ENCODE data around the gene AGPAT3.

The AGPAT3 gene

DNA sequence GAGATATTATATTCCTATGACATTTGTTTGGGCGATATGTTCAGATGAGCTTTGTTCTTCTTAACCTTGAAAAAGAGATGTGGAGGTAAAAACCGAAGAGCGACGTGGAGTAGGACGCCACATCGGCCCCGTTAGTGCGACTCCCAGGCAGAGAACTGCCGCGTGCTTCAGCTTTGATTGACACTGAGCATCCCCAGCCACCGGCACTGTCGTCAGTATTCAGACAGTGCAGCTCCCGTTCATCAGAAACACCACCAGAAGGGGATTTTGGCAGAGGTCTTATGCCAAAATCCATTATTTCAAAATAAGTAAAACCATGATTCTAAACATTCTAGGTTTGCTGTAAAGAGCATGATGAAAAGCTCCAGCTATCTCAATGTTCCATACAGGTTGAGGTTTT, 66.5 kb downstream of the AGPAT3 start:
- ATAC-seq (ENCODE audit: low read depth) = no peak
- H3K4me1 ChIP-seq (ENCODE audit: insufficient read depth, poor library complexity, severe bottlenecking) = no peaks in the 10 kb centered on the region
- no peak for DNase-seq (ENCODE audit: low spot score)
- TF ChIP-seq CTCF (IDR thresholded peaks at IDR 0.05; ENCODE audit: poor library complexity, severe bottlenecking) = no peak
- H3K36me3 ChIP-seq (ENCODE audit: low read depth) = no peaks in the 10 kb centered on the region
- H3K27me3 ChIP-seq (ENCODE audit: insufficient read depth, poor library complexity, severe bottlenecking) = no peaks in the 10 kb centered on the region
- H3K4me3 ChIP-seq (ENCODE audit: severe bottlenecking) = no peak overlapping the region
- no peak overlapping the region for H3K27ac ChIP-seq (ENCODE audit: poor library complexity, severe bottlenecking)
- H3K9me3 ChIP-seq (ENCODE audit: severe bottlenecking) = no peaks in the 10 kb centered on the region

- Histone ChIP-seq H3K4me3 (ENCODE audit: severe bottlenecking) (no peak overlapping the region), H3K27ac (ENCODE audit: poor library complexity, severe bottlenecking) (no peak overlapping the region), H3K36me3 (ENCODE audit: low read depth) (no peaks in the 10 kb centered on the region), H3K27me3 (ENCODE audit: insufficient read depth, poor library complexity, severe bottlenecking) (no peaks in the 10 kb centered on the region), H3K4me1 (ENCODE audit: insufficient read depth, poor library complexity, severe bottlenecking) (no peaks in the 10 kb centered on the region), H3K9me3 (ENCODE audit: severe bottlenecking) (no peaks in the 10 kb centered on the region)
- TF ChIP-seq CTCF (IDR thresholded peaks at IDR 0.05; ENCODE audit: poor library complexity, severe bottlenecking) = no peak
- no peak for ATAC-seq (ENCODE audit: low read depth)
- DNase-seq (ENCODE audit: low spot score) = no peak
Observed at GRCh38 chr21:43932005-43932404, 67.0 kb downstream of the AGPAT3 start.

- ATAC-seq (ENCODE audit: low read depth) = no peak
- no peak overlapping the region for H3K27ac ChIP-seq (ENCODE audit: poor library complexity, severe bottlenecking)
- TF ChIP-seq CTCF (IDR thresholded peaks at IDR 0.05; ENCODE audit: poor library complexity, severe bottlenecking) = no peak
- no peaks in the 10 kb centered on the region for H3K4me1 ChIP-seq (ENCODE audit: insufficient read depth, poor library complexity, severe bottlenecking)
- no peak overlapping the region for H3K4me3 ChIP-seq (ENCODE audit: severe bottlenecking)
- no peaks in the 10 kb centered on the region for H3K36me3 ChIP-seq (ENCODE audit: low read depth)
- no peaks in the 10 kb centered on the region for H3K27me3 ChIP-seq (ENCODE audit: insufficient read depth, poor library complexity, severe bottlenecking)
- DNase-seq (ENCODE audit: low spot score) = no peak
- H3K9me3 ChIP-seq (ENCODE audit: severe bottlenecking) = no peaks in the 10 kb centered on the region
Observed at GRCh38 chr21:43933199-43933598, 68.2 kb downstream of the AGPAT3 start.

GRCh38 chr21:43933680-43934079, 68.7 kb downstream of the AGPAT3 start:
- no peaks in the 10 kb centered on the region for H3K9me3 ChIP-seq (ENCODE audit: severe bottlenecking)
- no peak for DNase-seq (ENCODE audit: low spot score)
- no peak overlapping the region for H3K4me3 ChIP-seq (ENCODE audit: severe bottlenecking)
- TF ChIP-seq CTCF (IDR thresholded peaks at IDR 0.05; ENCODE audit: poor library complexity, severe bottlenecking) = no peak
- no peaks in the 10 kb centered on the region for H3K27me3 ChIP-seq (ENCODE audit: insufficient read depth, poor library complexity, severe bottlenecking)
- H3K36me3 ChIP-seq (ENCODE audit: low read depth) = no peaks in the 10 kb centered on the region
- no peak for ATAC-seq (ENCODE audit: low read depth)
- no peaks in the 10 kb centered on the region for H3K4me1 ChIP-seq (ENCODE audit: insufficient read depth, poor library complexity, severe bottlenecking)
- H3K27ac ChIP-seq (ENCODE audit: poor library complexity, severe bottlenecking) = no peak overlapping the region

GRCh38 chr21:43934116-43934515, 69.1 kb downstream of the AGPAT3 start:
- H3K36me3 ChIP-seq (ENCODE audit: low read depth) = no peaks in the 10 kb centered on the region
- no peaks in the 10 kb centered on the region for H3K4me1 ChIP-seq (ENCODE audit: insufficient read depth, poor library complexity, severe bottlenecking)
- no peak overlapping the region for H3K4me3 ChIP-seq (ENCODE audit: severe bottlenecking)
- no peaks in the 10 kb centered on the region for H3K27me3 ChIP-seq (ENCODE audit: insufficient read depth, poor library complexity, severe bottlenecking)
- H3K9me3 ChIP-seq (ENCODE audit: severe bottlenecking) = no peaks in the 10 kb centered on the region
- ATAC-seq (ENCODE audit: low read depth) (no peak), DNase-seq (ENCODE audit: low spot score) (no peak)
- TF ChIP-seq CTCF (IDR thresholded peaks at IDR 0.05; ENCODE audit: poor library complexity, severe bottlenecking) = no peak
- H3K27ac ChIP-seq (ENCODE audit: poor library complexity, severe bottlenecking) = no peak overlapping the region

Data from RWPE2 (cell line).